ENCODE results near the gene SMKR1.

GRCh38 chr7:129561677-129562359 lies 59.5 kb downstream of the SMKR1 start:
- TF ChIP-seq, protein P1, sequence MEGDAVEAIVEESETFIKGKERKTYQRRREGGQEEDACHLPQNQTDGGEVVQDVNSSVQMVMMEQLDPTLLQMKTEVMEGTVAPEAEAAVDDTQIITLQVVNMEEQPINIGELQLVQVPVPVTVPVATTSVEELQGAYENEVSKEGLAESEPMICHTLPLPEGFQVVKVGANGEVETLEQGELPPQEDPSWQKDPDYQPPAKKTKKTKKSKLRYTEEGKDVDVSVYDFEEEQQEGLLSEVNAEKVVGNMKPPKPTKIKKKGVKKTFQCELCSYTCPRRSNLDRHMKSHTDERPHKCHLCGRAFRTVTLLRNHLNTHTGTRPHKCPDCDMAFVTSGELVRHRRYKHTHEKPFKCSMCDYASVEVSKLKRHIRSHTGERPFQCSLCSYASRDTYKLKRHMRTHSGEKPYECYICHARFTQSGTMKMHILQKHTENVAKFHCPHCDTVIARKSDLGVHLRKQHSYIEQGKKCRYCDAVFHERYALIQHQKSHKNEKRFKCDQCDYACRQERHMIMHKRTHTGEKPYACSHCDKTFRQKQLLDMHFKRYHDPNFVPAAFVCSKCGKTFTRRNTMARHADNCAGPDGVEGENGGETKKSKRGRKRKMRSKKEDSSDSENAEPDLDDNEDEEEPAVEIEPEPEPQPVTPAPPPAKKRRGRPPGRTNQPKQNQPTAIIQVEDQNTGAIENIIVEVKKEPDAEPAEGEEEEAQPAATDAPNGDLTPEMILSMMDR (IDR thresholded peaks at IDR 0.05) = no peak
- TF ChIP-seq POLR2A (IDR thresholded peaks at IDR 0.05) = no peak
